ENCODE results near the gene MARK4.

MARK4 gene

DNA sequence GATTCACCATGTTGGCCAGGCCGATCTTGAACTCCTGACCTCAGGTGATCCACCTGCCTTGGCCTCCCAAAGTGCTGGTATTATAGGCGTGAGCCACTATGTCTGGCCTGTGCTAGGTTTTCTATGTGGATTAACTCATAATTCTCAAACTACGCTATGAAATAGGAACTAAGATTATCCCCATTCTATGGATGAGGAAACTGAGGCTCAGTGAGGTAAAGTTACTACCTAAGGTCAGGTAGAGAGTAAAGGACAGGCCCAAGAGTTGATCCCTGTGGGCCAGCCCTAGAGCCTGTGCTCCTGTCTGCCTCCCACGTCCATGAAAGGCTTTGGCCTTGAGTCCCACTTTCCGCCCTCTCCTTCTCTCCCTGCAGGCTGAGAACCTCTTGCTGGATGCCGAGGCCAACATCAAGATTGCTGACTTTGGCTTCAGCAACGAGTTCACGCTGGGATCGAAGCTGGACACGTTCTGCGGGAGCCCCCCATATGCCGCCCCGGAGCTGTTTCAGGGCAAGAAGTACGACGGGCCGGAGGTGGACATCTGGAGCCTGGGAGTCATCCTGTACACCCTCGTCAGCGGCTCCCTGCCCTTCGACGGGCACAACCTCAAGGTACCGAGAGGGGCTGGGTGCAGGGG lies 20.1 kb downstream of the MARK4 start:
- no peak for DNase-seq

DNA sequence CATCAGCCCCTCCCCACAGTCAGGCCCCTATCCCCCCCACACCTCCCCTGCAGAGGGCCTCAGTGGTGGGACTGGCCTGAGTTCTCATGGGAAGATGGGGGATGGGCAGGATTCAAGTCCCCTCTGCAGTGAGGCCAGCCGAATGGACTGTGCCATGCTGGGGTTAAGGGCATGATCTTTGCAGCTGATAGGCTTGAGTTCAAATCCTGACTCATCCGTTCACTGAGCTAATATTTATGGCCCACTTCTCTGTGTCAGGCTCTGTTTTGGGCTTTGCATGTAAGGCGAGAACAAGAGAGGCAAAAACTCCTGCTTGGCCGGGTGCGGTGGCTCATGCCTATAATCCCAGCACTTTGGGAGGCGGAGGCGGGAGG lies 20.7 kb downstream of the MARK4 start:
- no peak for DNase-seq

- no peak for DNase-seq
These were observed 22.4 kb downstream of the MARK4 start for GRCh38 chr19:45273521-45273855.

DNA sequence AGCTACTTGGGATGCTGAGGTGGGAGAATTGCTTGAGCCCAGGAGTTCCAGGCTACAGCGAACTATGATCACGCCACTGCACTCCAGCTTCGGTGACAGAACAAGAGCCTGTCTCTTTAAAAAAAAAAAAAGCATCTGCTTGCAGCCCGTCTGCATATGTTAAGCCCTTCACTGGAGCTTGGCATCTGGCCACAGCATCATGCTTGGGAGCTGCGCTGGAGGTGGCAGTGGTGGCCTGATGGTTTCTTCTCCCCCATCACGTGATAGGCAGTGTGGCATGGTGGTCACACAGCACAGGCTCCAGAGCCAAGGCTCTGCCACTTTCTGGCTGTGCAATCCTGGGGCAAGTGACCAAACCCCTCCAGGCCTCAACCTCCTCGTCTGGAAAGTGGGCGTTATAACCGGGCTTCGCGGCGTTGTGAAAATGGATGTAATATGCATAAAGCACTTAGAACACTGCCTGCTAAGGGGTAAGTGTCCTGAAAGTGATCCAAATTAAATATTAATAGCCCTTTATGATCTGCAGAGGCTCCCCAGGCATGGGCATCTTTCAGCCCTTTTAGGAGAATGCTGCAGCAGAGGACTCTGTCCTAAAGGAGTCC lies 24.4 kb downstream of the MARK4 start:
- DNase-seq: peak in 2 of 56 donors; percentile 17 to 49

GRCh38 chr19:45276284-45276687 lies 25.2 kb downstream of the MARK4 start:
- DNase-seq: no peak

DNA sequence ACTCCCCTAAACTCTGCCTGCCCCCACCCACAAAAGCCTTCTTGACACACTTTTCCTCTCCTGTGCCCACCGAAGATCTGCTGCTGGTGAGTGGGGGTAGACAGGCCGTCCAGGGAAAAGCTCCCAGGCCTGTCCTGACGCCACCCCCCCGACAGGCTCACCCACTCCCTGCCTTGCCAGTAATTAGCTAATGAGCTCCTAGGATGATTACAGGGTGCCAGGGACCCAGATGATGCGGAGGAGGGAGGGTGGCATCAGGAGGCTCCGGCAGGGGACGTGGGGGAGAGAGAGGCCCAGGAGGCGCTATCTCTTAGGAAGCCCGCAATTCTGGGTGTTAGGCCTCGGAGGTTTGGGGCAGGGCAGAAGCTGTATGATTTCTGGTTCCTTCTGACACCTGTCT lies 27.0 kb downstream of the MARK4 start:
- DNase-seq: peak in 3 of 56 donors; percentile 6 to 32 (median 9)

GRCh38 chr19:45279587-45280192 lies 28.6 kb downstream of the MARK4 start:
- DNase-seq: no peak

GRCh38 chr19:45280471-45280961 lies 29.4 kb downstream of the MARK4 start:
- DNase-seq: no peak

GRCh38 chr19:45283443-45284033 lies 32.5 kb downstream of the MARK4 start:
- DNase-seq: no peak

DNA sequence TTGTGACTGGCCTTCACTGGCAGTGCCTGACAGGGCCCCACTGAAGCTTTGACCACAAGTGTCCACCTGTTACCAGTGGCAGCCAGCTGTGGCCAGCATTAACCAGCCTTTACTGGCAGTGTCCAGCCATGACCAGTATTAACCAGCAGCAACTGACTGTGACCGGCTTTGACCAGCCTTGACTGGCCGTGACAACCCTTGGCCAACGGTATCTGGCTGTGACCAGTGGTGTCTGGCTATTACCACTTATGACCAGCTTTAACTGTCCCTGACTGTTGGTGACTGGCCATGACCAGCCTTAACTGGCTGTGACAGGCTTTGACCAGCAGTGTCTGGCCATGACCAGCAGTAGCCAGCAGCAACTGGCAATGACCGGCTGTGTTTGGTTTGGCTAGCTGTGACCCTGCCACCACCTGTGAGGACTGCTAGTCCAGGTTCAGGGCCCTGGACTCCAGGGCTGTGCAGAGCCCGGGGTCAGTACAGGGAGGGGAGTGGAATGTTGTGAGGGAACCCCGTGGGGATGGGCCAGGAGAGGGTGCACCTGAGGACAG lies 39.4 kb downstream of the MARK4 start:
- DNase-seq: no peak

DNA sequence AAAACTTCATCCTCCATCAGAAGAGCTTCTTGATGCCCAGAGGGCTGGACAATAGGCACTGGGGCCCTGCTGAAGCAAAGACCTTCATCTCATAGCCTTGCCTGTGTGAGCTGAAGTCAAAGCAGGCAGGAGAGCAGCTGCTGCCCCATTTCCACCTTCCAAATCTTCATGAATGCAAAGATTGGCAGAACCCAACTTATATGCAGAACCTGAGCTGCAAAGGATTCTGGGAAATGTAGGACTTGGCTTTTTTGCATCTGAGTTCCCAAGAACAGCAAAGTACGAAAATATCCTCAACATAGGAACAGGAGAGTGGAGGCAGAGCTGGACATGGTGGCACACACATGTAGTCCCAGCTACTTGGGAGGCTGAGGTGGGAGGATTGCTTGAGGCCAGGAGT lies 40.8 kb downstream of the MARK4 start:
- DNase-seq: no peak

GRCh38 chr19:45293682-45294081 lies 42.6 kb downstream of the MARK4 start:
- DNase-seq: no peak

- DNase-seq: peak in 45 of 56 donors; percentile 2 to 82 (median 31)
These were observed 43.4 kb downstream of the MARK4 start for GRCh38 chr19:45294291-45295029.

- DNase-seq: no peak
These were observed 44.8 kb downstream of the MARK4 start for GRCh38 chr19:45295873-45296272.

GRCh38 chr19:45296355-45296754 lies 45.3 kb downstream of the MARK4 start:
- no peak for DNase-seq

- no peak for DNase-seq
These were observed 46.6 kb downstream of the MARK4 start for GRCh38 chr19:45297674-45298073.

- DNase-seq: no peak
These were observed 47.2 kb downstream of the MARK4 start for GRCh38 chr19:45298264-45298663.

DNA sequence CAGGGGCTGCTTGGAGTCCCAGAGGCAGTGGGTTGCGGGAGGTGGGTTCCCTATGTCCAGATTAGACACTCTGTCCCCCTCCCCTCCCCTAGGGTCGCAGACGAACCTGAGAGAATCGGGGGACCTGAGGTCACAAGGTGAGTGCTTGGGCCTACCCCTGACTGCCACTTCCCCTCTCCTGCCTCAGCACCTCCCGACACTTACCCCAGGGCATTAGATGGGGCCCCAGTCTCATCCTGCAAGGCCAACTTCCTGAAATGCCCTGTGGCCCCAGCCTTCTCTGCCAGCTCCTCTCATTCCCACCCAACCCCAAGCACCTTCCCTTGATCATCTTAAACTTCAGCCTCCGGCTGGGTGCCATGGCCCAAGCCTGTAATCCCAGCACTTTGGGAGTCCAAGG lies 48.6 kb downstream of the MARK4 start:
- DNase-seq: no peak

GRCh38 chr19:45302416-45302815 lies 51.3 kb downstream of the MARK4 start:
- no peak for DNase-seq

- DNase-seq: no peak
These were observed 52.4 kb downstream of the MARK4 start for GRCh38 chr19:45303269-45304060.

Measured in amygdala (tissue), 56 donors.